NCI-H446 treated with DMSO at 0.1 percent for 48 hours (cell line): ENCODE data around the gene IFI30.
A peak's percentile ranks its signal among the peaks of the same experiment; 100 is the strongest.

Source experiments
- DNase-seq: peaks from one replicate; lab custom pipeline; 2025; lab: John Stamatoyannopoulos, UW

IFI30 gene

GRCh38 chr19:18173572-18174288 lies at the start of gene IFI30:
IFI30 (plus strand) TSS chr19:18173813; CDS start chr19:18173842, 29 bp downstream.
- DNase-seq: no peak

DNA sequence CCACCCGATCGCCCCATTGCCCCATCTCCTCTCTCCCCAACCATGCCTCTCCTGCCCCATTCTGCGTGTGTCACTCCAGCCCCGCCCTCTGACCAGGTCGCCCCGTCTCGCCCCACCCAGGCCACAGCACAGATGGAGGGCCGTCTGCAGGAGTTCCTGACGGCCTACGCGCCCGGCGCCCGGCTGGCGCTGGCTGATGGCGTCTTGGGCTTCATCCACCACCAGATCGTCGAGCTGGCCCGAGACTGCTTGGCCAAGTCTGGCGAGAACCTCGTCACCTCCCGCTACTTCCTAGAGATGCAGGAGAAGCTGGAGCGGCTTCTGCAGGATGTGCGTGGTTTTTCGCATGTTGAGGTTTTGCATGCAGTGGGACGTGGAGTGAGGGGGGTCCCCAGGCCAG lies 49.8 kb upstream of the IFI30 start:
- DNase-seq: no peak

GRCh38 chr19:18126097-18126496 lies 47.5 kb upstream of the IFI30 start:
- DNase-seq: no peak

DNA sequence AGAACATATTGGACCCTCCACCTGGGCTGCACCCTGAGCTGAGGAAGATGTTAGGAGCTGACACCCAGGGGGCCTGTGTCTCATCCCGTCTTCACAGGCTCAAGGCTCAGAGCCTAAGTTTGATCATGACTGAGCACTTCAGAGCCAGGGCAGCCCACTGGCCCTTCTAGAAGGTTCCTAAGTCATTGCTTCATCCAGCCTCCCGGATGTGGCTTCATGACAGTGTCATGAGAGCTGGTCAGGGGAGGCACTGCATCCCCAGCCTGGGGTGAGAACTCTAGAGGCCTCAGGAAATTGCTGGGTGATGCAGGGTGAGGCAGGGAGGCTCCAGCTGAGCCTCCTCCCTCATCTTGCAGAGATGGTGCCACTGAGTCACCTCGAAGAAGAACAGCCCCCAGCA lies 45.6 kb upstream of the IFI30 start:
- no peak for DNase-seq

GRCh38 chr19:18128805-18129204 lies 44.8 kb upstream of the IFI30 start:
- DNase-seq: no peak

DNA sequence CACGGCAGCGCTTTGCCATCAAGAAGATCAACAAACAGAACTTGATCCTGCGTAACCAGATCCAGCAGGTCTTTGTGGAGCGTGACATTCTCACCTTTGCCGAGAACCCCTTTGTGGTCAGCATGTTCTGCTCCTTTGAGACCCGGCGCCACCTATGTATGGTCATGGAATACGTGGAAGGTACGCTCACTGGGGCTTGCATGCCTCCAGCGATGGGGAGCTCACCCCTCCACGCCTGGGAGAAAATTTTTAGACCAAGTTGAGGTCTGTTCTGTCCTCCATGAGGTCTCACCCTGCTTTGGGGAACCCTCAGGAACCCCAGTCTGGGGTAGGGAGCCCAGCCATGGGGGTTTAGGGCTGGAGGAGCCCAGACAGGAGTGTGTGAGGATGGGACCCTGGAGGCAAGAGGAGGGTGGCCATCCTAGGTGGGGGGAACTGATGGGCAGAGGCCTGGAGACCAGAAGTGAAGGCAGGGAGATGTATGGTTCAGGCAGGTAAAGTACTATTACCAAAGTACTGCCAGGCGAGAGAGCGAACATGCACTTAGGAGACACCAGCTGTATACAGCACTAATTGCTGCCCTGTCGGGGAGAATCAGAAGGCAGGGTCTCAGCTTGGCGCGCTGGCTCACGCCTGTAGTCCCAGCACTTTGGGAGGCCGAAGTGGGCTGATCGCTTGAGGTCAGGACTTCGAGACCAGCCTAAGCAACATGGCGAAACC lies 42.9 kb upstream of the IFI30 start:
- no peak for DNase-seq

DNA sequence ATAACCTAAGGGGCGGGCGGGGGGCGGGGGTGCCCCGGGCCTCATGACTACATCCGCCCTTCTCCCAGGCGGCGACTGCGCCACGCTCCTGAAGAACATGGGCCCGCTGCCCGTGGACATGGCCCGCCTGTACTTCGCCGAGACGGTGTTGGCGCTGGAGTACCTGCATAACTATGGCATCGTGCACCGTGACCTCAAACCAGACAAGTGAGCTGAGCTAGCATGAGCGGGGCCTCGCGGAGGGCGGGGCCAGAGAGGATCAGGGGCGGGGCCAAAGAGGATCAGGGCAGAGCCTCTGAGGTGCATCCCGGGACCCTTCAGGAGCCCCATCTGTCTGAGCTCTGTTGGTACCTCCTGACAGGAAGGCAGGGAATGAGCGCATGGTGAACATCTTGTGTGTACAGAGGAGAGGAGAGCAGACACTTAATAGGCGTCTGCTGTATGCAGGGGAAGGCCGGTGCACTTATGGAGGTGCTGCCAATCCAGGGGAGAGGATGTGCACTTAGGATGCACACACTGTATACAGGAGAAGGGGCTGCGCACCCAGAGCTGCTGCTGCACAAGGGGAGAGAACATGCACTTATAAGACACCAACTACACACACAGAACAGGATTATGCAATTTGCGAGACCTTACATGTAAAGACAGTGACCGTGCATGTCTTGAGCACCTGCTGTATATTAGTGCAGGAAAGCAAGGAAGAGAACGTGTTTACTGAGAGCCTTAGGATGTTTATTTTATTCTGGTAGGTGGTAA lies 41.6 kb upstream of the IFI30 start:
- no peak for DNase-seq

- DNase-seq: no peak
Observed at GRCh38 chr19:18135712-18136584, 37.7 kb upstream of the IFI30 start.

GRCh38 chr19:18137242-18137641 lies 36.4 kb upstream of the IFI30 start:
- DNase-seq: no peak

DNA sequence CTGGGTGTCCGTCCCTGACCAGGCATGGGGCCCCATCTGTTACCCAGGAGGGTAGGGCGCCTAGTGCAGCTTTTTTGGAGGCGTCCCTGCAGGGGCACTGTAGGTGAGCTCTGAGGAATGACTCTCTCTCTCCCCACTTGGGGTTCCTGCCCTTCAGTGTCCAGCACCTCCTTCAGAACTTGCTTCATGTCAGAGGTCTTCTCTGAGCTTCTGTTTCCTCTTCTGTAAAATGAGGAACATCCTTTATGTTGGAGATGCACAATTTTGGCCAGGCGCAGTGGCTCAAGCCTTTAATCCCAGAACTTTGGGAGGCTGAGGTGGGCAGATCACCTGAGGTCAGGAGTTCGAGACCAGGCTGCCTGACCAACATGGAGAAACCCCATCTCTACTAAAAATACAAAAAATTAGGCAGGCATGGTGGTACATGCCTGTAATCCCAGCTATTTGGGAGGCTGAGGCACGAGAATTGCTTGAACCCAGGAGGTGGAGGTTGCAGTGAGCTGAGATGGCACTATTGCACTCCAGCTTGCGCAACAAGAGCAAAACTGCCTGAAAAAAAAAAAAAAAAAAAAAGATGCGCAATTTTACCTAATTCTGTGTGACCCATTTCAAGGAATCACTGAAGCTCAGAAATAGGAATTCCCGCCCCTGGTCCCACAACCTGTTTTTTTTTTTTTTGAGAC lies 35.8 kb upstream of the IFI30 start:
- no peak for DNase-seq

- DNase-seq: no peak
Observed at GRCh38 chr19:18140473-18140872, 33.1 kb upstream of the IFI30 start.

- DNase-seq: no peak
Observed at GRCh38 chr19:18141031-18141430, 32.6 kb upstream of the IFI30 start.

DNA sequence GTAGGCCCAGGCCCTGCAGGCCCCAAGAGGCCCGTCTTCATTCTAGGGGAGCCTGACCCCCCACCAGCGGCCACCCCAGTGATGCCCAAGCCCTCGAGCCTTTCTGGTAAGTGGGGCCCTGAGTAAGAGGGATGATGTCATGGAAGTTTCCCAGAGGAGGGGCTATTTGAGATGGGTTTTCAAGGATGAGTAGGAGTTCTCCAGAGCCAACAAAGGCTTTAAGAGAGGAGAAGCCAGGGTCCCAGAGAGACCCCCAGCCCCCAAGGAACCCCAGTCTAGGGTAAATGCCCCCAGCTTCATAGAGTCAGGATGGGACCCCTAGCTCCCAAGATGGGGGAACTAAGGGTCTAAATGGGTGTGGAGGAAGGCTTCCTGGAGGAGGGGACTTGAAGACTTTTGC lies 29.7 kb upstream of the IFI30 start:
- DNase-seq: no peak

- no peak for DNase-seq
Observed at GRCh38 chr19:18144361-18144760, 29.3 kb upstream of the IFI30 start.

DNA sequence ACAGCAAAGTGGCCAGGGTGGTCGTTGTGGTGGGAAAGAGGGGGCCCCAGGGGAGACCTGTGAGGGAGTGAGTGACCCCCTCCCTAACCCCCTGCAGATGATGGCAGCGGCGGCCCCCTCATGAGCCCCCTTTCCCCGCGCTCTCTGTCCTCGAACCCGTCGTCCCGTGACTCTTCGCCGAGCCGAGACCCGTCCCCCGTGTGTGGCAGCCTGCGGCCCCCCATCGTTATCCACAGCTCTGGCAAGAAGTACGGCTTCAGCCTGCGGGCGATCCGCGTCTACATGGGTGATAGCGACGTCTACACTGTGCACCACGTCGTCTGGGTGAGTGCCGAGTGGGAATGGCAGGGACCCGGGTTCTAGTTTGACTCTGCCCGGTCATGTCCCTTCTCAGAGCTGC lies 28.7 kb upstream of the IFI30 start:
- DNase-seq: no peak

DNA sequence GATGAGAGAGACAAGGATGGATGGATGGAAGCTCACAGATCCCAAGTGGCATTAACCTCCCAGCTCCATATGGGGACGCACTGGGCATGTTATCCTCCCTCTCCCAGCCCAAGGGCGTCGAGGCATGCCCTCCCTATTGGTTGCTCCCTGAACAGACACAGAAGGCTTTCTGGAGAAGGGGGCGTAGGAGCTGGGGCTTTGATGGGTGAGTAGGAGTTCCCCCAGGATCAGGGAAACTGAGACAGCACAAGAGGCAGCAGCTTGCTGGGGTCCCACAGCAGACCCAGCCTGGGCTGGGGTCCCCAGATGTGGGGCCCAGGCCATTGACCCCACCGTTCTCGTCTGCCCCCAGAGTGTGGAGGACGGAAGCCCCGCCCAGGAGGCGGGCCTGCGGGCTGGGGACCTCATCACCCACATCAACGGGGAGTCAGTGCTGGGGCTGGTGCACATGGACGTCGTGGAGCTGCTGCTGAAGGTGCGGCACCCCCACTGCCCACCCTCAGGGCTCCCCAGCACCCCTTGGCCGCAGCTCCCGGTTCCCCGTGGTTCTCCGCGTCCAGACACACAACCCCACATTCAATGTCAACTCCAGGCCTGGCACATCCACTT lies 28.1 kb upstream of the IFI30 start:
- DNase-seq: no peak

DNA sequence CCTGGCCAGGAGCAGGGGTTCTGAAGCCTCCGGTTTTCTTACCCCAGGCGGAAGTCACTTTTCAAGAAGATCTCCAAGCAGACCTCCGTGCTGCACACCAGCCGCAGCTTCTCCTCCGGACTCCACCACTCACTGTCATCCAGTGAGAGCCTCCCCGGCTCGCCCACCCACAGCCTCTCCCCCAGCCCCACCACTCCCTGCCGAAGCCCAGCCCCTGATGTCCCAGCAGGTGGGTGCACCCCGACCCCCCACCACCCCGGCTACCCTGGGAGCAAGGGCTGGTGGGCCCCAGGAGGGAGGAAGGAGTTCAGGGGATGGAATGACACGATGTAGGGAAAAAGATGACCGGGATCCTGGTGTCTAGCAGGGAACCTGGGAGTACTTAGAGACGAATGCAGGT lies 26.2 kb upstream of the IFI30 start:
- DNase-seq: no peak

- DNase-seq: no peak
Observed at GRCh38 chr19:18149596-18149975, 24.0 kb upstream of the IFI30 start.

DNA sequence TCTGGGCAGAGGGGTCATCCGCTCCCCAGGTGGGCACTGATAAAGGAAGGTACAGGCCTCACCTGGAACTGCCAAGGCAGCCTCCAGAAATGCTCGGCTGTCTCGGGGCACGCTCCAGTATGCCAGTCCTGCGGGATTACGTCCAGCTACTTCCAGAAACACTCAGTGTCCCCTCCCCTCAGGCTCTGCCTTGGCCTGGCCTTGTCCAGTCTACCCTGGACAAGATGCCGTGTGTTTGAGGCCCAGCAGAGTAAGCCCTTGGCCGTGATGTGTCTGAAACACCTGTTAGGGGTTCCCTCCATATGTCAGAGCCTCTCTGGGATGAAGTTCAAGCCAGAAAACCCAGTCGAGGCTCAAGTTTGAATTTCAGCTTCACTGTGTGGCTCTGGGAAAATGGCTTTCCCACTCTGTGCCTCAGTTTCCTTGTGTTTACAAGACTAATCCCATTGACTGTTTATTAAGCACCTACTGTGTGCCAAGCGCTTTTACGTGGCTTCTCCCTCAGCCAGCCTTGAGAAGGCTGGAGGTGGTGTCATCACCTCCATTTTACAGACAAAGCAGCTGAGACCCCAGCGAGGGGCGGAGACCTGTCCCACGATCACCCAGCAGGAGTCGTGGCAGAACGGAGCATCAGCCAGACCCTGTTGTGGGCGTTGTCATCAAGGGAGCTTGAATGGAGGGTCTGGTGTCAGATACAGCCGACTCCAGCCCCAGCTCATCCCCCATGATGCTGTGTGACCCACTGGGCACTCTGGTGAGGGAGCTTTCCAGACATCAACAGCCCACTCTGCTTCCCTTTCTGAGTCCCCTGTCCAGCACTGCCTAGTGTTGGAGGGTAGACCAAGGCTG lies 22.6 kb upstream of the IFI30 start:
- no peak for DNase-seq

DNA sequence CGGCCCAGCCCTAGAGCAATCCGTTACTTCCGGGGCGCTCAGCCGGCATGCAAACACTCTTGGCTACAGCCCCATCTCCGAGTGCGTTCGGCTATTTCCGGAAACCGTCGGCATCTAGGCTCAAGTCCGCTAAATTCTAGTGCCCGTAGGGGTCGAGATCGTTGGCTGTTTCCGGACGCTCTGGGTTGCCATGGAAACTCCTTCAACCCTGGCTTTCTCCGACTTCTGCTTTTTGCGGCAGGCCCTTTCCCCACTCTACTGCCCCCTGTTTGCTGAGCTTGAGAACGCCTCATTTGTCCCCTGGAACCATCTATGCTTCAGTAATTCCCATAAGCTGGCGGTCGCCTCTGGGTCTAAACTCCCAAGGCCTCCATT lies 21.2 kb upstream of the IFI30 start:
- DNase-seq: peak; percentile 92
